HG03439 (cell line): ENCODE results near the gene COL4A4.
"Not testable (repeated sequence)": the region's sequence is repeated elsewhere in the genome, so short reads cannot be mapped to it uniquely, and the experiment has no call there.

ENCODE experiments used
- ATAC-seq: cut with Tn5 transposase; IDR thresholded peaks from one replicate; pipeline ENCODE4 v1.9.1; 2021; ENCODE audit warnings: mild to moderate bottlenecking, moderate library complexity; ENCODE audit not compliant: unreplicated experiment

Gene COL4A4

GRCh38 chr2:227163998-227164762, at the start of gene COL4A4, which contains the start of gene COL4A3:
Gene COL4A4 (minus strand): TSS chr2:227164205. CDS start chr2:227147483, 16,722 bp downstream.
Gene COL4A3 (plus strand): TSS chr2:227164624. CDS start chr2:227164727, 103 bp downstream.
- ATAC-seq, result peak; percentile 65

DNA sequence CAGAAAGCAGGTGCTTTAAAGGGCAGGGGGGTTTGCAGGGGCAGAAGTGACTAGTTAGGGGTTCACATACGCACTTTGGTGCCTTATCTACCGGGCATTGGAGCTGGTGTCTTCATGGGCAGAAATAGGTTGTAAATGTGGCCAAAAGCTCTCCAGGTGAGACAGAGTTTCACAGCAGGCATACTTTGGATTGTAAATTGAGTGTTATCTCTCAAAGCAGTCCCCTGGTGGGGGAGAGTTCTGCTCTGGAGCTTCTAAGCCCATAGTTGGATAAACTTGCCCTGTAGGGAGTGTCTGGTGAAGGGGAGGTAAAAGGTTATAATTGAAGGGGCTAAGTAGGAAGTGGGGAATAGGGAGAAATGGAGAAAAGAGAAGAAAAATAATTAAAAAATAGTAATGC, 43.6 kb upstream of the COL4A4 start:
- no peak for ATAC-seq

- ATAC-seq, result no peak
Observed at GRCh38 chr2:227206406-227206805, 42.4 kb upstream of the COL4A4 start.

GRCh38 chr2:227205701-227206100, 41.7 kb upstream of the COL4A4 start:
- ATAC-seq, result no peak

DNA sequence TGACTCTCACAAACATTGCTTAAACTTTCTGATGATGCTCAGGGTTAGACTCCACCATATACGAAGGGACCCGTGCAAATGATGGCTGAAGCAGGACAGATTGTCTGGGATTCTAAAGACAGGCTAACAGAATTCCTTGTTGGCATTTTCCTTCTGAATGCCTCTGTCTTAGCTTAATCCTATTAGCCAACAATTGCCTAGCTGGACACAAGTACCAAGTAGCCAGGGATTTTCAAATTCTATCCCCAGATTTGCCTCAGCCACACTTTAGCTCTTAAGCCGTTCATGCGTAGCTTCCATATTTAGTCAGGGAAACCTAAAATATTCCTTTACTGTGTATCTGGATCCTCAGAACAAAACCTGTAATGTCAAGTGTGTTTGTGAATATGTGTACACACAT, 40.4 kb upstream of the COL4A4 start:
- ATAC-seq, result no peak

- no peak for ATAC-seq
Observed at GRCh38 chr2:227201771-227202170, 37.8 kb upstream of the COL4A4 start.

DNA sequence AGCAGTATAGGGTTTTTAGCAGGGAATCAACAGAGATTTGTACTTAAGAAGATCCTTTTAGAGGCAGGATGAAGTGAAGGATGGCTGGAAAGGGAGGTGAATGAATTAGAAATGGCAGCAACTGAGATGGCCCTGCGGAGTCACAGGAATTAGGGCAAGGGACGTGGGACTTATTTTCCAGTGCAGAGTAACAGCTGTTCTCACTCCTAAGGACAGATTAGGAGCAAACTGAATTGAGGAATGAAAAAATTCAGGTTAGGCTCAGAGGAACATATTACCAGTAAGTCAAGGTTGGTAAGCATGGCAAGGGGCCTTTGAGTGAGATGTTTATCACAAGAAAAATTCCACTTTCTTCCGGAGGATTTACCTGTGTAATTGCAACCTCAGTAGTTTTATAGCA, 34.9 kb upstream of the COL4A4 start:
- no peak for ATAC-seq

DNA sequence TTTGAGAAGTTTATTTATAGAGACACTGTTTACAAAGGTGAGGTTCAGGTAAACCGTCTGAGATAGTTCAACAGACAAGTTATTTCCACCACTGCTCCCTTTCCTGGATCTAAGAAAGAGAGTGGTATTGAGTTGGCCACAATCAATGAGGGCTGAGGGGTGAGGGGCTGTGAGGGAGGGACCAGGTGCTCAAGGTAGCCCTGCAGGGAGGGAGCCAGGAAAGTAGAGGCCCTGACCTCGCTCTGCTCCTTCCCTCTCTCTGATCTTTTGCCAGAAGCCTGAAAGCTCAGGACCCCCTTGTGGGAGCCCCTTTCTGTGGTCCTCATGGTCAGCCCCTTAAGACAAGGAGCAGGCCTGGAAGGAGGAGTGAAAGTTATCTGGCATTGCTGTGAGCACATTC, 30.2 kb upstream of the COL4A4 start:
- ATAC-seq, result no peak

GRCh38 chr2:227192491-227192890, 28.5 kb upstream of the COL4A4 start:
- no peak for ATAC-seq

GRCh38 chr2:227191367-227191766, 27.4 kb upstream of the COL4A4 start:
- no peak for ATAC-seq

- ATAC-seq, result peak; percentile 68
Observed at GRCh38 chr2:227188292-227188691, 24.3 kb upstream of the COL4A4 start.

DNA sequence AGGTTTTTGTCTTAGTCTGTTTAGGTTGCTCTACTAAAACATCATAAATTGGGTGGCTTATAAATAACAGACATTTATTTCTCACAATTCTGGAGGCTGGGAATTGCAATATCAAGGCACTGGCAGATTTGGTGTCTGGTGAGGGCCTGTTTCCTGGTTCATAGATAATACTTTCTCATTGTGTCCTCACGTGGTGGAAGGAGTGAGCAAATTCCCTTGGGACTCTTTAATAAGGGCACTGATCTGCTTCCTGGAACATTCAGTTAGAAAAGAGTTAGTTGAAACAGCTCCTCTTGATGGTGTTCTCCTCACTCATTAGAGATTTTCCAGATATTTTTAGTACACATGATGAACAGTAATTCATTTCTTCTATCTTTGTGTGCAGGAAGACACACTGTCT, 22.7 kb upstream of the COL4A4 start:
- ATAC-seq, result no peak

GRCh38 chr2:227185615-227186232, 21.7 kb upstream of the COL4A4 start:
- no peak for ATAC-seq

DNA sequence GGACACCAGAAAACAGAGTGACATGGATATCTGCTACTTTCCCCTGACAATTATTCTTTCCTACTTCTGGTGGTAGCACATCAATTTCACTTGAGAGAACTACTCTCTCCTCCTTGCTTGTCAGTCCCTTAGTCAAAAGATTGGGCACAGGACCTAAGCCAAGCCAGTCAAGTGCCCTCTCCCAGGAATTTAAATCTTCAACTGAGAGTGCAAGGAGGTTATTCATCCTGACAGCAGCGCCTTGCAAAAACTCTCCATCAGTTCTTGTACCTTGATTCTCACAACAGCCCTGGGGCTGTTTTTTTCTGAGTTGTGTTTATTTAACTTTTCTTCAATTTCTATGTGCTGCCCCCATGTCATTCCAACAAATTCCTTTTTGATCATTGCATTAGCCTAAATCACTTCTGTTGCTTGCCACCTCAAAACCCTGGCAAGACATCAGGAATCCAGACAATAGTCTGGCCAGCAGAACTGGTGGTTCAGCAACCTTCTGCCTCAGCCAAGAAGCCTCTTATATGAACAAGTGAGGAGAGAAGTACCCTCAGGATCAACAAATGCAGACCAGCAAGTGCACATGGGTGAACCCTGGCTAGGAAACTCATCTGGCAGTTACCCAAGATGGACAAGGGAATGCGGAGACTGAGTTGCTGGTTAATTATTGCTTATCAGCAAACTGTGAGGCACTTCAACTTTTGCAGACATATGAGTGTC, 19.8 kb upstream of the COL4A4 start:
- no peak for ATAC-seq

DNA sequence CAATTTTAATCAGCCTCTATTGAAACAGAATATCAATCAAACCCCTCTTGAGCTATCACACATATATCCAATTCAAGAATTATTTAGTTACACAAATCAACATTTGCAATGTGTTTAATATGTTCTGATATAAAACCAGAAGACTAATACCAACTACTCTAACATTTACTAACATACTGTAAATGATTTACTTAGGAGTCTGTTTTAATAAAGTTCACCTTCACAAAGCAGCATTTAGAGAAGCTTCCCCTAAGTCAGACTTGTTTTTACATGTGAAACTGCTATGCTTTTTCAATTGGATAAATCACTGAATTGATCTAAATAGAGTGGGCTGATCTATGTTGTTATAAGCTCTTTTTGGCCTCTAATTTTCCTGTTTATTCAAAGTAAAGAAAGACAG, 18.8 kb upstream of the COL4A4 start:
- no peak for ATAC-seq

DNA sequence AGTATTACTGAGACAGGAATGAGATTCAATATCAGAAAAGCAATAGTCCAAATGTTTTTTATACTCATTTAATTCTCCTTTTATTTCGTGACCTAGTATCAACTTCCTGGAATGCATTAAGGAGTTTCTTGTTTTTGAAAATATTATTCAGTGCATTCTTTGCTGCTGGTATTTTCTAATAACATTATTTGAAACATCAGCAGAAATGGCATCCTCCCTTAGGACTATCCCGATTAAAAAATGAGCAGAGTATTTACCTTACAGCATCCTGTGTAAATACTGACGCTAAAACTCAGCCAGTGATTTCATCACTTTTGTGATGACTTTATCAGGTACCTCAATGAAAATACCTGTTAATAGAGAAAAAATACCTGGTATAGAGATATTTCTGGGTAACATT, 16.8 kb upstream of the COL4A4 start:
- no peak for ATAC-seq

GRCh38 chr2:227179988-227180685, 16.1 kb upstream of the COL4A4 start:
- ATAC-seq, result no peak

DNA sequence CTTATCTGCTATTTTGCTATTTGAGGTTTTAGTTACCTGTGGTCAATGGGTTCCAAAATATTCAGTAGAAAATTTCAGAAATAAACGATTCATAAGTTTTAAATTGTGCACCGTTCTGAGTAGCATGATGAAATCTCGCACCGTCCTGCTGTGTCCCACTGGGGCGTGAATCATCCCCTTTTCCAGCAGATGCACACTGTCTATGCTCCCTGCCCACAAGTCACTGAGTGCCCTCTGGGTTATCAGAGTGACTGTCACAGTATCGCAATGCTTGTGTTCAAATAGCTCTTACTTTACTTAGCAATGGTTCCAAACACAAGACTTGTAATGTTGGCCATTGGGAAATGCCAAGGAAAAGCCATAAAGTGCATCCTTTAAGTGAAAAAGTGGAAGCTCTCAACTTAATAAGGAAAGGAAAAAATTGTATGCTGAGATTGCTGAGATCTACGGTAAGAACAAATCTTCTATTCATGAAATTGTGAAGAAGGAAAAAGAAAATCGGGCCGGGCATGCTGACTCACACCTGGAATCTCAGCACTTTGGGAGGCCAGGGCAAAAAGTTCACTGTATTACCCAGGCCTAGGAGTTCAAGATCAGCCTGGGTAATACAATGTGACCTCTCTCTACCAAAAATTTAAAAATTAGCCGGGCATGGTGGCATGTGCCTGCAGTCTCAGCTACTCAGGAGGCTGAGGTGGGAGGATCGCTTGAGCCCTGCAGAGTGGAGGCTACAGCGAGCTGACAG, 13.8 kb upstream of the COL4A4 start:
- ATAC-seq, result no peak

GRCh38 chr2:227171779-227172178, 7.8 kb upstream of the COL4A4 start:
- not testable (repeated sequence) for ATAC-seq

GRCh38 chr2:227164763-227165291, 822 bp upstream of the COL4A4 start:
- peak; percentile 58 for ATAC-seq
